WI38 (cell line): ENCODE results near the gene B4GALNT4.
"Not testable (repeated sequence)": the region's sequence is repeated elsewhere in the genome, so short reads cannot be mapped to it uniquely, and the experiment has no call there.

ENCODE experiments used
- H3K4me3 ChIP-seq: 2 replicates; pipeline ENCODE4 v1.5.1; 2011; ENCODE audit warnings: low read depth, mild to moderate bottlenecking, control low read depth, low read length
- CTCF ChIP-seq: IDR thresholded peaks from 2 replicates; pipeline ENCODE4 v1.5.1; 2012; ENCODE audit warnings: low read depth, mild to moderate bottlenecking, control low read depth, low read length

The B4GALNT4 gene

DNA sequence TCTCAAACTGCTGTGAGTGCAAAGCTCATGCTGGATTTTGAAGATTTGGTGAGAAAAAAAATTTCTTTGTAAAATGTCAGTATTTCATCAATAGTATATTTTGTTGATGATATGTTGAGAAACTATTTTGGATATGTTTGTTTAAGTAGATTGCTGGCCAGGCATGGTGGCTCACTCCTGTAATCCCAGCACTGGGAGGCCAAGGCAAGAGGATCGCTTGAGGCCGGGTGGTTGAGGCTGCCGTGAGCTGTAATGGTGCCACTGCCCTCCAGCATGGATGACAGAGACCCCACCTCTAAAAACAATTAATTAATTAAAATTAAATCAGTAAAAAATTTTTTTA, 41.7 kb upstream of the B4GALNT4 start:
- no peak for TF ChIP-seq CTCF

GRCh38 chr11:328012-328411, 41.3 kb upstream of the B4GALNT4 start:
- no peak for TF ChIP-seq CTCF
- H3K4me3 ChIP-seq: no peak overlapping the region

More for the DNA sequence above, 41.7 kb upstream of the B4GALNT4 start:
- H3K4me3 ChIP-seq: no peak overlapping the region

GRCh38 chr11:328516-329100, 40.7 kb upstream of the B4GALNT4 start:
- not testable (repeated sequence) for H3K4me3 ChIP-seq

DNA sequence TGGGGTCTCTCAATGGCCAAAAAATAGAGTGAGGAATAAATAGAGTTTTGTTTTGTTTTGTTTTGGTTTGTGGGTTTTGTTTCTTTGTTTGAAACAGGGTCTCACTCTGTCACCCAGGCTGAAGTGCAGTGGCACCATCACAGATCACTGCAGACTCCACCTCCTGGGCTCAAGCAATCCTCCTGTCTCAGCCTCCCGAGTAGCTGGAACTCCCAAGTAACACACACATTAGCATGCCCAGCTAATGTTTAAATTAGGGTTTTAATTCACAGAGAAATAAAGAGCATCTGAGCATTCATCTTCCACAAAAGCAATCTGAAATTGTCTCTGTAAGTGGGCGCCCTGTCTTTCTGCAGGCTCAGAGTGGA, 39.4 kb upstream of the B4GALNT4 start:
- no peak overlapping the region for H3K4me3 ChIP-seq
- TF ChIP-seq CTCF: no peak

DNA sequence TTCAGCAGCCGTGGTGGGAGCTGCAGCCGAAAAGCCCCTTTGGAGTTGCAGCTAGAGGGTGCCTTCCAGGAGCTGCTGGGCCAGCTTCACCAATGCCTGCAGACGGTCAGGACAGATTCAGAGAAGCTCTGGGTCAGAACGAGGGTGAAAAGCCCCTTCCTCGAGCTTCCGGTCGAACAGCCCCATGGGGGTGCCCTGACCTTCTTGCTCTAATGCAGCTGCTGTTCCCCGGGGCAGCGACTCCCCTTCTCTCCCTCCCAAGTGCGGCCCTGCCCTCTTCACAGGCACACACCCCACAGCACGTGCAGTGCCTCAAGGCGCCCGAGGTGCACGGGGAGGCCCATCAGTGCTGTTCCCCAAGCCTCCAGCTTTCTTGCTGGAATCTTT, 39.0 kb upstream of the B4GALNT4 start:
- no peak overlapping the region for H3K4me3 ChIP-seq
- no peak for TF ChIP-seq CTCF

DNA sequence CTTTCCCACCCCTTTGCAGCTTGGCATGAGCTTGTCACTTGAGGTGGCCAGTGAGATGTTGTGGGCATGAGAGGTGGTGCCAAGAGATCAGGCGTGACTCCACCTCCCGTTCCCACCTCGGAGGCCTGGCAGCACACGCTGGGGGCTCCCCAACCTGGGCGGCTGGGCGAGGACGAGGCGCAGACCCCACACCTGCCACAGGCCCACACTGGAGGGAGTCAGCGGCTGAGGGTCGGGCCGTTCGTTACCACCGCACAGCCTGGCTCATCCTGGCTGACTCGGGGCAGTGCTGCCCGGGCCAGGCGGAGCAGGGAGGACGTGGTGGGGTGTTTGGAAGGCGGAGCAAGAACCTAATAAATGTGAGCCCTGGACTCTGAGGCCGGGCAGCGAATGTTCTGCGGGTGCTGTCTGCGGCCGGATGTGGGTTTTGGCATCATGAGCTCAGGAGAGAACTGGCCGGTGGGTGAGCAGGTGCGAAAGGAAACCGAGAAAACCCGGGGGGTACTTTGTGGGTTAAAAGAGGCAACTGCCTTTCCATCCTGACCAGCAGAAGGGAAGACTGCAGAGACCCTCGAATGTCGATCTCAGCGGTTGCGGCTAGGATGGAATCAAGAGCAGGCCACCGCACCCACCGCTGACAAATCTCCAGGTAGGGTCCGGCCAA, 38.5 kb upstream of the B4GALNT4 start:
- no peak overlapping the region for H3K4me3 ChIP-seq
- no peak for TF ChIP-seq CTCF

GRCh38 chr11:331358-332060, 37.8 kb upstream of the B4GALNT4 start:
- TF ChIP-seq CTCF: no peak
- no peak overlapping the region for H3K4me3 ChIP-seq
